ENCODE data around the gene ZNF521. TPM values are rescaled to one million over a fixed set of nuclear protein-coding genes. Genes with fewer than 3 reads are reported as not detected.

ZNF521 gene
- total and polyA plus RNA-seq, 10 donors, result 2.9 to 136 (median 71.8) TPM

GRCh38 chr18:25346561-25346960, 5.4 kb downstream of the ZNF521 start:
- TF ChIP-seq POLR2A (IDR thresholded peaks at IDR 0.05) (no peak), CTCF (IDR thresholded peaks at IDR 0.05 in 8 of 11, conservative IDR thresholded peaks at IDR 0.05 in 3 of 11) (no peak)
- Histone ChIP-seq H3K4me1 (peaks cover 5 to 29% (median 20%) of the 10 kb centered on the region in 6 donors), H3K36me3 (no peaks in the 10 kb centered on the region), H3K9me3 (peaks cover 0 to 3% (median 0%) of the 10 kb centered on the region in 8 donors), H3K27ac (no peak overlapping the region), H3K4me3 (no peak overlapping the region), H3K27me3 (replicated peaks in 1 of 7) (peaks cover 0 to 56% (median 28%) of the 10 kb centered on the region in 7 donors)
- no peak for DNase-seq
- intact Hi-C loops (cut with DNase I; ENCODE audit: low total_unique reads), result loop anchor here (10.0 kb wide), 1 partner anchor 472 kb away; no protein-coding TSS in a partner anchor
- WGBS, 5 donors, result 72 to 92% (median 85%) methylated on average over 1 of the region's 1 CpG

- H3K36me3 ChIP-seq, result no peaks in the 10 kb centered on the region
- peaks cover 0 to 19% (median 9%) of the 10 kb centered on the region in 6 donors for H3K4me1 ChIP-seq
- H3K4me3 ChIP-seq, result no peak overlapping the region
- intact Hi-C loops (cut with DNase I; ENCODE audit: low total_unique reads), result loop anchor here (10.0 kb wide), 1 partner anchor 470 kb away; no protein-coding TSS in a partner anchor
- H3K9me3 ChIP-seq, result peaks cover 0 to 3% (median 0%) of the 10 kb centered on the region in 8 donors
- TF ChIP-seq POLR2AphosphoS5 (IDR thresholded peaks at IDR 0.05) (no peak), POLR2A (IDR thresholded peaks at IDR 0.05) (no peak), CTCF (IDR thresholded peaks at IDR 0.05 in 8 of 11, conservative IDR thresholded peaks at IDR 0.05 in 3 of 11) (no peak)
- H3K27ac ChIP-seq, result no peak overlapping the region
- 59 to 75% (median 67%) methylated on average over 8 of the region's 8 CpGs for WGBS, 5 donors
- no peak for DNase-seq
- H3K27me3 ChIP-seq (replicated peaks in 1 of 7), result peaks cover 0 to 49% (median 19%) of the 10 kb centered on the region in 7 donors
Observed at GRCh38 chr18:25345081-25345866, 6.7 kb downstream of the ZNF521 start.

- Histone ChIP-seq H3K4me1 (peaks cover 0 to 4% (median 0%) of the 10 kb centered on the region in 6 donors), H3K27ac (no peak overlapping the region), H3K27me3 (replicated peaks in 1 of 7) (peaks cover 0 to 16% (median 0%) of the 10 kb centered on the region in 7 donors), H3K9me3 (no peaks in the 10 kb centered on the region), H3K36me3 (no peaks in the 10 kb centered on the region), H3K4me3 (no peak overlapping the region)
- intact Hi-C loops (cut with DNase I; ENCODE audit: low total_unique reads), result loop anchor here (10.0 kb wide), 1 partner anchor 467 kb away; no protein-coding TSS in a partner anchor
- no peak for DNase-seq
- TF ChIP-seq CTCF (IDR thresholded peaks at IDR 0.05 in 8 of 11, conservative IDR thresholded peaks at IDR 0.05 in 3 of 11), result no peak
- no peak for TF ChIP-seq POLR2AphosphoS5 (IDR thresholded peaks at IDR 0.05)
- no peak for TF ChIP-seq POLR2A (IDR thresholded peaks at IDR 0.05)
- 23 to 37% (median 36%) methylated on average over 2 of the region's 2 CpGs for WGBS, 5 donors
Observed at GRCh38 chr18:25341831-25342230, 10.1 kb downstream of the ZNF521 start.

GRCh38 chr18:25340762-25341161, 11.2 kb downstream of the ZNF521 start:
- DNase-seq, result no peak
- 62 to 97% (median 93%) methylated on average over 3 of the region's 3 CpGs for WGBS, 5 donors
- H3K4me1 ChIP-seq, result peaks cover 0 to 4% (median 0%) of the 10 kb centered on the region in 6 donors
- intact Hi-C loops (cut with DNase I; ENCODE audit: low total_unique reads), result loop anchor here (10.0 kb wide), 1 partner anchor 466 kb away; no protein-coding TSS in a partner anchor
- H3K36me3 ChIP-seq, result no peaks in the 10 kb centered on the region
- peaks cover 0 to 9% (median 0%) of the 10 kb centered on the region in 7 donors for H3K27me3 ChIP-seq (replicated peaks in 1 of 7)
- no peaks in the 10 kb centered on the region for H3K9me3 ChIP-seq
- TF ChIP-seq CTCF (IDR thresholded peaks at IDR 0.05 in 8 of 11, conservative IDR thresholded peaks at IDR 0.05 in 3 of 11), result no peak
- no peak for TF ChIP-seq POLR2A (IDR thresholded peaks at IDR 0.05)
- no peak for TF ChIP-seq POLR2AphosphoS5 (IDR thresholded peaks at IDR 0.05)
- H3K4me3 ChIP-seq, result no peak overlapping the region
- H3K27ac ChIP-seq, result no peak overlapping the region
